Measurements from ENCODE around the gene KDM4B. TPM values are rescaled to one million over a fixed set of nuclear protein-coding genes. Genes with fewer than 3 reads are reported as not detected.

The KDM4B gene
- total and polyA plus RNA-seq, 3 donors from 2014 or later: 33.3 to 72.7 (median 67.7) TPM

DNA sequence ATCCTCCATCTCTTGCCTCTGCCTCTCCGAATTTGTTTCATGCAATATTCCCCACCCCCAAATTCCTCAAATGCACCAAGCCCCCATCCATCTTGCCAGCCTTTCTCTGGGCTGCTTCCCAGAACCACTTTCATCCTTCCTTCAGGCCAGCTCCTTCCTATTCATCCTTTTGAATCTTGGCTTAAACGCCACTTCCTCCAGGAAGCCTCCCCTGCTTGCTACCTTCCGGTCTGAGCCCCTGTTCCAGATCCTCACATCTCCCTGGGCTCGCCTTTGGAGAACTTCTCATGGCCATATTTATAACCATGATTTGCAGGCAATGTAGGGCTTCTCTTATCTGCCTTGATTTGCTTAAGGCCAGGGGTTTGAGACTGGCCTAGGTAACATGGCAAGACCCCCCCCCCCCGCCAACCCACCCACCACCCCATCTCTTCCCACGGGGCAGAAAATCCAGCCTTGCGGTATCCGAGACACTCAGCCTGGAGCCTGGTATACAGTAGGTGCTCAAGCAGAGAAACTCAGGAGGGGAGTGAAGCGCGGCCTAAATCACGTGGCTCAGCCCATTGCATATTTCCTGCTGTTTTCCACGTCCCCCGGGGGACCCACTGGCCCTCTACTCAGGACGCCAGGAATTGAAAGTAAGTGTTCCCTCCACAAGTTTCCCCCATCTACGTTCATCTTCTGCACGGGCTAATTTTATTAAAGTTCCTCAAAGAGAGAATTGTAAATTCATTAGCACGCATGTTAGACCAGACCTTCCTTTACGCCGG, 219.8 kb downstream of the KDM4B start:
- Histone ChIP-seq H3K4me3 (no peak overlapping the region), H3K27me3 (no peaks in the 10 kb centered on the region), H3K36me3 (ENCODE audit: low read depth, missing control alignments) (no peaks in the 10 kb centered on the region), H3K27ac (no peak overlapping the region), H3K9me3 (no peaks in the 10 kb centered on the region), H3K4me1 (no peaks in the 10 kb centered on the region)
- TF ChIP-seq, protein P1, sequence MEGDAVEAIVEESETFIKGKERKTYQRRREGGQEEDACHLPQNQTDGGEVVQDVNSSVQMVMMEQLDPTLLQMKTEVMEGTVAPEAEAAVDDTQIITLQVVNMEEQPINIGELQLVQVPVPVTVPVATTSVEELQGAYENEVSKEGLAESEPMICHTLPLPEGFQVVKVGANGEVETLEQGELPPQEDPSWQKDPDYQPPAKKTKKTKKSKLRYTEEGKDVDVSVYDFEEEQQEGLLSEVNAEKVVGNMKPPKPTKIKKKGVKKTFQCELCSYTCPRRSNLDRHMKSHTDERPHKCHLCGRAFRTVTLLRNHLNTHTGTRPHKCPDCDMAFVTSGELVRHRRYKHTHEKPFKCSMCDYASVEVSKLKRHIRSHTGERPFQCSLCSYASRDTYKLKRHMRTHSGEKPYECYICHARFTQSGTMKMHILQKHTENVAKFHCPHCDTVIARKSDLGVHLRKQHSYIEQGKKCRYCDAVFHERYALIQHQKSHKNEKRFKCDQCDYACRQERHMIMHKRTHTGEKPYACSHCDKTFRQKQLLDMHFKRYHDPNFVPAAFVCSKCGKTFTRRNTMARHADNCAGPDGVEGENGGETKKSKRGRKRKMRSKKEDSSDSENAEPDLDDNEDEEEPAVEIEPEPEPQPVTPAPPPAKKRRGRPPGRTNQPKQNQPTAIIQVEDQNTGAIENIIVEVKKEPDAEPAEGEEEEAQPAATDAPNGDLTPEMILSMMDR (IDR thresholded peaks at IDR 0.05): no peak
- DNase-seq: no peak
- intact Hi-C loops (cut with DNase I; ENCODE audit: low total_unique reads): no loop called here
- 51 to 58% methylated on average over 19 of the region's 19 CpGs for WGBS, 2 donors

DNA sequence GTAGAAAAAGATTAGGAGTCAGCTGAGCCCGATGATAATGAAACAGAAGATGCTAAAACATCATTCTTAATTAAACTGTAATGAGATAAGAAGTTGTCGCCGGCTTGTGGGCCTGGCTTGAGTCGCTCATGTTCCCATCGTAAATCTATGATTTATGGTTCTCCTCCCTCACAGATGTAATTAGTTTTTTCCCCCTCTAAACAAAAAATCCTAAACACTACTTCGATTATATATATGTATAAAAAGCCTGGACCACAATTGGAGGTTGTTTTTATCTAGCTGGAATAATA, 220.3 kb downstream of the KDM4B start:
- 20 to 33% methylated on average over 6 of the region's 6 CpGs for WGBS, 2 donors

DNA sequence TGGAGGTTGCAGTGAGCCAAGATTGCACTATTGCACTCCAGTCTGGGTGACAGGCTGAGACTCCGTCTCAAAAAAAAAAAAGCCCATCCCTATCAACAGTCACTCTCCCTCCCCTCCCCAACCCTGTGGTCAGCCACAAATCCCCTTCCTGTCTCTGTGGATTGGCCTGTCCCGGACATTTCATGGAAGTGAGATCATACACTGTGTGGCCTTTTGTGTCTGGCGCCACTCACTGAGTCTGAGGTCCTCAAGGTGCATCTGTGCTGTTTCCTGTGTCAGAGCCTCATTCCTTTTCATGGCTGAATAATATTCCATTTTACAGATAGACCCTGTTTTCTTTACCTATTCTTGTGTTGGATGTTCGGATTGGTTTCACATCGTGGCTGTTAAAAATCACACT, 222.2 kb downstream of the KDM4B start:
- Histone ChIP-seq H3K36me3 (ENCODE audit: low read depth, missing control alignments) (no peaks in the 10 kb centered on the region), H3K27ac (no peak overlapping the region), H3K4me1 (no peaks in the 10 kb centered on the region), H3K27me3 (no peaks in the 10 kb centered on the region), H3K9me3 (no peaks in the 10 kb centered on the region), H3K4me3 (no peak overlapping the region)
- no peak for DNase-seq
- TF ChIP-seq POLR2A (IDR thresholded peaks at IDR 0.05): no peak
- 88 to 94% methylated on average over 5 of the region's 5 CpGs for whole genome bisulfite sequencing, 2 donors
- intact Hi-C loops (cut with DNase I; ENCODE audit: low total_unique reads): no loop called here

More for the DNA sequence above, 220.3 kb downstream of the KDM4B start:
- Histone ChIP-seq H3K4me3 (no peak overlapping the region), H3K36me3 (ENCODE audit: low read depth, missing control alignments) (no peaks in the 10 kb centered on the region), H3K4me1 (no peaks in the 10 kb centered on the region), H3K27ac (no peak overlapping the region), H3K27me3 (no peaks in the 10 kb centered on the region), H3K9me3 (no peaks in the 10 kb centered on the region)
- intact Hi-C loops (cut with DNase I; ENCODE audit: low total_unique reads): no loop called here
- no peak for DNase-seq
- TF ChIP-seq, protein P1 (IDR thresholded peaks at IDR 0.05): no peak
- TF ChIP-seq POLR2A (IDR thresholded peaks at IDR 0.05): no peak

- Histone ChIP-seq H3K27ac (no peak overlapping the region), H3K9me3 (no peaks in the 10 kb centered on the region), H3K4me3 (no peak overlapping the region), H3K36me3 (ENCODE audit: low read depth, missing control alignments) (no peaks in the 10 kb centered on the region), H3K27me3 (no peaks in the 10 kb centered on the region), H3K4me1 (no peaks in the 10 kb centered on the region)
- DNase-seq: no peak
- intact Hi-C loops (cut with DNase I; ENCODE audit: low total_unique reads): no loop called here
- 93 to 96% methylated on average over 5 of the region's 5 CpGs for WGBS, 2 donors
- TF ChIP-seq, protein P1 (IDR thresholded peaks at IDR 0.05): no peak
- TF ChIP-seq POLR2A (IDR thresholded peaks at IDR 0.05): no peak
Measured at GRCh38 chr19:5192568-5192967, 223.7 kb downstream of the KDM4B start.

- TF ChIP-seq, protein P1 (IDR thresholded peaks at IDR 0.05): no peak
- TF ChIP-seq POLR2A (IDR thresholded peaks at IDR 0.05): no peak
- intact Hi-C loops (cut with DNase I; ENCODE audit: low total_unique reads): no loop called here
- 68 to 72% methylated on average over 7 of the region's 7 CpGs for WGBS, 2 donors
- DNase-seq: no peak
- no peak overlapping the region for H3K27ac ChIP-seq
- no peak overlapping the region for H3K4me3 ChIP-seq
- H3K27me3 ChIP-seq: no peaks in the 10 kb centered on the region
- no peaks in the 10 kb centered on the region for H3K9me3 ChIP-seq
- no peaks in the 10 kb centered on the region for H3K36me3 ChIP-seq (ENCODE audit: low read depth, missing control alignments)
- H3K4me1 ChIP-seq: no peaks in the 10 kb centered on the region
Measured at GRCh38 chr19:5193192-5193591, 224.3 kb downstream of the KDM4B start.
